Left ventricle myocardium inferior (tissue), 1 donor: ENCODE data around the gene RIN3. TPM values are rescaled to one million over a fixed set of nuclear protein-coding genes. Genes with fewer than 3 reads are reported as not detected.

Source experiments
- DNase-seq: peaks from one replicate; pipeline ENCODE4 v3.0.0-alpha.2; 2020
- H3K27ac ChIP-seq: fragments of 200-600 bp; replicated peaks from 2 replicates; pipeline ENCODE4 v1.8.0; 2021
- H3K27me3 ChIP-seq: fragments of 200-600 bp; 2 replicates; pipeline ENCODE4 v1.8.0; 2021; ENCODE audit warnings: low read depth
- H3K36me3 ChIP-seq: fragments of 200-600 bp; 2 replicates; pipeline ENCODE4 v1.8.0; 2021
- H3K4me1 ChIP-seq: fragments of 200-600 bp; 2 replicates; pipeline ENCODE4 v1.8.0; 2021
- H3K4me3 ChIP-seq: fragments of 200-600 bp; 2 replicates; pipeline ENCODE4 v1.8.0; 2021; ENCODE audit warnings: mild to moderate bottlenecking, moderate library complexity
- H3K9me3 ChIP-seq: fragments of 200-600 bp; replicated peaks from 2 replicates; pipeline ENCODE4 v1.8.0; 2021
- CTCF ChIP-seq: fragments of 200-600 bp; IDR thresholded peaks from 2 replicates; pipeline ENCODE4 v1.8.0; 2021; ENCODE audit warnings: antibody characterized with exemption, mild to moderate bottlenecking, borderline replicate concordance
- intact Hi-C: fragments of 100-400 bp; cut with micrococcal nuclease; formaldehyde crosslinking; loops from one replicate; pipeline ENCODE4 v1.11.0; 2022
- total RNA-seq: library from RNA; stranded (reverse); fragmentation: NEBNext Ultra II Directional; extraction: Animal tissue kit (Norgen Biotek cat#: 25700); gene quantifications from one replicate; pipeline ENCODE4 v1.2.1, GENCODE V29; 2021
- donor health status: DM: no; HTN: yes; CAD: no; lungs with severe emphysema.

RIN3 gene
- total RNA-seq, 1 donor from 2014 or later = 13.8 TPM

GRCh38 chr14:92481386-92481785 lies 32.2 kb upstream of the RIN3 start:
- DNase-seq = no peak
- H3K27ac ChIP-seq = no peak overlapping the region
- peaks cover 13% of the 10 kb centered on the region for H3K9me3 ChIP-seq
- intact Hi-C loops = no loop called here
- H3K4me3 ChIP-seq = no peak overlapping the region
- peak; percentile 31 for TF ChIP-seq CTCF
- H3K27me3 ChIP-seq = no peaks in the 10 kb centered on the region
- peaks cover 20% of the 10 kb centered on the region for H3K4me1 ChIP-seq
- H3K36me3 ChIP-seq = no peaks in the 10 kb centered on the region

- no peak for TF ChIP-seq CTCF
- no peak for DNase-seq
- Histone ChIP-seq H3K4me3 (no peak overlapping the region), H3K36me3 (no peaks in the 10 kb centered on the region), H3K27me3 (no peaks in the 10 kb centered on the region), H3K9me3 (peaks cover 13% of the 10 kb centered on the region), H3K4me1 (peaks cover 18% of the 10 kb centered on the region), H3K27ac (no peak overlapping the region)
- intact Hi-C loops = no loop called here
These were observed 31.6 kb upstream of the RIN3 start for GRCh38 chr14:92481811-92482555.

- Histone ChIP-seq H3K9me3 (peaks cover 13% of the 10 kb centered on the region), H3K27ac (no peak overlapping the region), H3K4me3 (no peak overlapping the region), H3K36me3 (no peaks in the 10 kb centered on the region), H3K4me1 (peaks cover 24% of the 10 kb centered on the region), H3K27me3 (no peaks in the 10 kb centered on the region)
- no peak for DNase-seq
- intact Hi-C loops = no loop called here
- no peak for TF ChIP-seq CTCF
These were observed 30.8 kb upstream of the RIN3 start for GRCh38 chr14:92482621-92483319.

GRCh38 chr14:92484132-92484823 lies 29.3 kb upstream of the RIN3 start:
- DNase-seq = no peak
- Histone ChIP-seq H3K27me3 (no peaks in the 10 kb centered on the region), H3K4me3 (no peak overlapping the region), H3K4me1 (peaks cover 32% of the 10 kb centered on the region), H3K9me3 (peaks cover 7% of the 10 kb centered on the region), H3K27ac (no peak overlapping the region), H3K36me3 (no peaks in the 10 kb centered on the region)
- no peak for TF ChIP-seq CTCF
- intact Hi-C loops = no loop called here

GRCh38 chr14:92486881-92487280 lies 26.7 kb upstream of the RIN3 start:
- TF ChIP-seq CTCF = no peak
- Histone ChIP-seq H3K4me1 (peaks cover 36% of the 10 kb centered on the region), H3K36me3 (no peaks in the 10 kb centered on the region), H3K27me3 (no peaks in the 10 kb centered on the region), H3K27ac (no peak overlapping the region), H3K4me3 (no peak overlapping the region), H3K9me3 (no peaks in the 10 kb centered on the region)
- intact Hi-C loops = no loop called here
- DNase-seq = no peak
